Measurements from ENCODE around the gene MAPK1.
A peak's percentile ranks its signal among the peaks of the same experiment; 100 is the strongest.

MAPK1 gene

DNA sequence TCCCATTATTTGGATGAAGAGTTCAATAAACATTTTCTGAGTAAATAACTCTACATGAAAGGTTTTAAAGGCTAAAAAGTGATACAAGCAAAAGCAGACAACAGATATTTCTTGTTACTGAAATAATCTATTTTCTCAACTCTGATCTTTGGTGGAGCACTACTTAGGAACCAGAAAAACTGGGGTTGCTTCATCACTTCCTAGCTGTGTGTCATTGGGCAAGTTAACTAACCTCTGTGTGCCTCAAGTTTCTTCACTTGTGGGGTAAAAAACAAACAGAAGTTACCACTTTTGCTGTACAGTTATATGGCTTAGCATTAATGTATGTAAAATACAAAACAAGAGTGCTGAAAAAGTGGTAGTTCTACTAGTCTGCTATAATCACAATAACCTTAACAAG, 5.6 kb downstream of the MAPK1 start:
- Histone ChIP-seq H3K27me3 (ENCODE audit: control insufficient read depth in 5 of 5, insufficient read depth in 4 of 5, low read length in 5 of 5) (no peaks in the 10 kb centered on the region), H3K4me3 (ENCODE audit: low read depth in 1 of 5, low read length in 5 of 5) (no peak overlapping the region), H3K4me1 (ENCODE audit: control insufficient read depth in 5 of 5, insufficient read depth in 5 of 5, low read length in 5 of 5) (peaks cover 5 to 65% (median 51%) of the 10 kb centered on the region in 5 donors), H3K36me3 (ENCODE audit: control insufficient read depth in 5 of 5, insufficient read depth in 5 of 5, low read length in 5 of 5) (no peaks in the 10 kb centered on the region), H3K9me3 (ENCODE audit: control insufficient read depth in 5 of 5, low read length in 5 of 5) (no peaks in the 10 kb centered on the region), H3K27ac (ENCODE audit: low read depth, low read length) (no peak overlapping the region), H3K9ac (ENCODE audit: low read length in 5 of 5) (no peak overlapping the region)

DNA sequence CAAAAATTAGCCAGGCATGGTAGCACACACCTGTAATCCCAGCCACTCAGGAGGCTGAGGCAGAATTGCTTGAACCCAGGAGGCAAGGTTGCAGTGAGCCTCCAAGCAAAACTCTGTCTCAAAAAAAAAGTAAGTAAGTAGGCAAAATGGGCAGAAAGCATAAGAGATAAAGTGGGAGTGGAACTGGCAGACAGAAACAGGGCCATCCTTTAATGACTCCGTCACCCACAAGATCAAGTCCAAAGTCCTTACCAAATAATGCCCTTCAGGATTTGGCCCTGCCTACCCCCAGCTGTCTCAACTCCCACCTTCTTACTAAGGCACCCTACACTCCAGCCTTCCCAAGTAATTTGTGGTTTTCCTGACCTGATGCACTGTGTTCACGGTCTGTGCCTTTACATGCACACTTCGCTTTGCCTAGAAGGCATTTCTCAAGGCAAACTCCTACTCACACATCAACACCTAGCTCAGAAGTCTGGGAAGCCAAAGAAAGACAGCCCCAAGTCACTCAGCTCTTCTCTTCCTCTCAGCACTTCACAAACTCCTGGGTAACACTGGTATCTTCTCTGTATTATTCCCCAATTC, 6.1 kb downstream of the MAPK1 start:
- Histone ChIP-seq H3K27me3 (ENCODE audit: control insufficient read depth in 5 of 5, insufficient read depth in 4 of 5, low read length in 5 of 5) (no peaks in the 10 kb centered on the region), H3K9ac (ENCODE audit: low read length in 5 of 5) (no peak overlapping the region), H3K9me3 (ENCODE audit: control insufficient read depth in 5 of 5, low read length in 5 of 5) (no peaks in the 10 kb centered on the region), H3K4me1 (ENCODE audit: control insufficient read depth in 5 of 5, insufficient read depth in 5 of 5, low read length in 5 of 5) (peaks cover 5 to 65% (median 46%) of the 10 kb centered on the region in 5 donors), H3K4me3 (ENCODE audit: low read depth in 1 of 5, low read length in 5 of 5) (no peak overlapping the region), H3K36me3 (ENCODE audit: control insufficient read depth in 5 of 5, insufficient read depth in 5 of 5, low read length in 5 of 5) (no peaks in the 10 kb centered on the region), H3K27ac (ENCODE audit: low read depth, low read length) (no peak overlapping the region)

DNA sequence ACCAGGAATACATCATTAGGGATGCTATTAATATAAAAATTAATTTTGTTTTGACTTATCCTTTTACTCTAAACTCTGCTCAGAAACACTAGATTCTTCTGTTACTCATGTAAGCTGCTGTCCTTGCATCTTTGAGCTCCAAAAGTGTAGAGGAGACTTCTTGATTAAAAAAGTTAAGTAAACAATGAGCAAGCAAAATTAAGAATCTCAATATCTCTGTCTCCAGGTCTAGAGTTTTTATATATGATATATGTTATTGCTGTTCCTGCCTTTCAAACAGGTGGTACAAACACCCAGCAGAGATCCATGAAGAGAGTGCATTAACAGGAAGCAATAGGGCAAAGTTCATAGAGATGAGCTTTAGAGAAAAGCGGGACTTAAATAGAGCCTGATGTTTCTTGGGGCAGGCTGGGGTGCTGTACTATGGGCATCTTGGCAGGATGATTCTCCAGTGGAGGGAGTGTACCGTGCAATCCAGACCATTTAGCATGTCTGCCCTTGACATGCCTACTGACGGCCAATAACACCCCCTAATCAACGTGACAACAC, 6.9 kb downstream of the MAPK1 start:
- no peaks in the 10 kb centered on the region for H3K9me3 ChIP-seq (ENCODE audit: control insufficient read depth in 5 of 5, low read length in 5 of 5)
- no peak overlapping the region for H3K27ac ChIP-seq (ENCODE audit: low read depth, low read length)
- H3K9ac ChIP-seq (ENCODE audit: low read length in 5 of 5), result no peak overlapping the region
- no peaks in the 10 kb centered on the region for H3K27me3 ChIP-seq (ENCODE audit: control insufficient read depth in 5 of 5, insufficient read depth in 4 of 5, low read length in 5 of 5)
- no peaks in the 10 kb centered on the region for H3K36me3 ChIP-seq (ENCODE audit: control insufficient read depth in 5 of 5, insufficient read depth in 5 of 5, low read length in 5 of 5)
- peaks cover 5 to 65% (median 45%) of the 10 kb centered on the region in 5 donors for H3K4me1 ChIP-seq (ENCODE audit: control insufficient read depth in 5 of 5, insufficient read depth in 5 of 5, low read length in 5 of 5)
- no peak overlapping the region for H3K4me3 ChIP-seq (ENCODE audit: low read depth in 1 of 5, low read length in 5 of 5)

DNA sequence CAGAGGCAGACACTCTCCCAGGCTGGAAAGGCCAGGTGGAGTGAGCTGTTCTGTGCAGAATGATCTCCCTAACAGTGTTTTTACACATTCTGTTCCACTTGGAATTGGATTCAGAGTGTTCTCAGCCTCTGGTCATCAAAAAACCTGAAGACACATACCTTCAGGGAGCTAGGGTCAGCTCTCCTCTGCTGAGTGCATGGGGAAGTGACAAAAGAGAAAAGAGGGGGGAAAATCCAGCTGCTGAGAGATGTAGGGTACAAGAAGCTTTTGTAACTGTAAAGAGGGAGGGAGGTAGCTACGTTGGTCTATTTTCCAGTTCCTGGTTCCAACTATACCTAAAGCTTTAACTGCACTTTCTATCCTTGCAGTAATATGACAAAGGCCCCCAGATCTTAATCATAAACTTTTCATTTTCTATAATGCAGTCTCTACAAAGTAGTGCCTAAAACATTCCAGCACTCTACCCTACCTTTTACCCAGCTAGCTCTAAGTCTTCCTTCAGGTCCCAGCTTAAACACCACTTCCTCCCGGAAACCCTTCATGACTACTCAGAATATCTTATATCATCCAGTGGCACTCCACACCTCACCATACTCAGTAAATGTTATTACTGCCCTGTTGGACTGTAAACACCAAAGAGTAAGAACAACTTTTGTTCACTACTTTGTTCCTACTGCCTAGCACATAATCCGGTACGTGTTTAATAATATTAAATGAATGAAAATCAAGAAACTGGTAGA, 9.2 kb downstream of the MAPK1 start:
- H3K9ac ChIP-seq (ENCODE audit: low read length in 5 of 5), result peak overlapping the region in 2 of 5 donors; percentile 30 to 46
- H3K27me3 ChIP-seq (ENCODE audit: control insufficient read depth in 5 of 5, insufficient read depth in 4 of 5, low read length in 5 of 5), result no peaks in the 10 kb centered on the region
- peaks cover 0 to 53% (median 36%) of the 10 kb centered on the region in 5 donors for H3K4me1 ChIP-seq (ENCODE audit: control insufficient read depth in 5 of 5, insufficient read depth in 5 of 5, low read length in 5 of 5)
- no peaks in the 10 kb centered on the region for H3K9me3 ChIP-seq (ENCODE audit: control insufficient read depth in 5 of 5, low read length in 5 of 5)
- peak overlapping the region; percentile 67 for H3K27ac ChIP-seq (ENCODE audit: low read depth, low read length)
- H3K4me3 ChIP-seq (ENCODE audit: low read depth in 1 of 5, low read length in 5 of 5), result no peak overlapping the region
- H3K36me3 ChIP-seq (ENCODE audit: control insufficient read depth in 5 of 5, insufficient read depth in 5 of 5, low read length in 5 of 5), result no peaks in the 10 kb centered on the region

DNA sequence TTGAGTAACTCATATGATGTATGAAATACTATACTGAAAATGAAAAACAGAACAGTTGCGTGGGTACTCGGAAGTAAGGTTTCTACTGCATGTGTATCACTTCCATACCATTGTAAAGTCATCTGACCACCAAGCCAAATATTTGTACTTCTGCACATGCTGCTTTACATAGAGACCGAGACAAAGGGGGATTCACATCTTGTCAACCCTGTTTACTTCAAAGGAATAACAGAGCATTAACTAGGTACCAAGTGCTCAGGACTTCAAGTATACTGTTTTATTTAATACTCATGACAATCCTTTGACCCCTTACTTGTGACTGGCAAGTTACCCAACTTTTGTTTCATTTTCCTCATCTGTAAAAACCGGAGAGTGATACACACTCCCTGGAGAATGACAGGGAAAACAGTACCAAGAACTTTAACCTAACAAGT, 9.9 kb downstream of the MAPK1 start:
- Histone ChIP-seq H3K9ac (ENCODE audit: low read length in 5 of 5) (peak overlapping the region in 1 of 5 donors; percentile 46), H3K36me3 (ENCODE audit: control insufficient read depth in 5 of 5, insufficient read depth in 5 of 5, low read length in 5 of 5) (no peaks in the 10 kb centered on the region), H3K4me1 (ENCODE audit: control insufficient read depth in 5 of 5, insufficient read depth in 5 of 5, low read length in 5 of 5) (peaks cover 0 to 49% (median 36%) of the 10 kb centered on the region in 5 donors), H3K27me3 (ENCODE audit: control insufficient read depth in 5 of 5, insufficient read depth in 4 of 5, low read length in 5 of 5) (no peaks in the 10 kb centered on the region), H3K27ac (ENCODE audit: low read depth, low read length) (no peak overlapping the region), H3K9me3 (ENCODE audit: control insufficient read depth in 5 of 5, low read length in 5 of 5) (no peaks in the 10 kb centered on the region), H3K4me3 (ENCODE audit: low read depth in 1 of 5, low read length in 5 of 5) (no peak overlapping the region)

DNA sequence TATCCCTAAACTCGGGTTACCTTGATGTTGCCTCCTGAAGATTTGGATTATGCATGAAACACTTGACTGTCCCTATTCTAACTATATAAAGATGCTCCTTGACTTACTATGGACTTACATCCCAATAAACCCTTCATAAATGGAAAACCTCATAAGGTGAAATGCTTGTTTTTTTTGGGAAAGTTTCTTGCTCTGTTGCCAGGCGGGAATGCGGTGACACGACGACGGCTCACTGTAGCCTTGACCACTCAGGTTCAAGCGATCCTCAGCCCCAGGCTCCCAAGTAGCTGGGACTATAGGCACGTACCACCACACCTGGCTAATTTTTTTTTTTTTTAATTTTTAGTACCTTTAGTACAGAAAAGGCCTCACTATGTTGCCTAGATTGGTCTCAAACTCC, 10.6 kb downstream of the MAPK1 start:
- Histone ChIP-seq H3K4me1 (ENCODE audit: control insufficient read depth in 5 of 5, insufficient read depth in 5 of 5, low read length in 5 of 5) (peaks cover 0 to 49% (median 36%) of the 10 kb centered on the region in 5 donors), H3K27ac (ENCODE audit: low read depth, low read length) (no peak overlapping the region), H3K9me3 (ENCODE audit: control insufficient read depth in 5 of 5, low read length in 5 of 5) (no peaks in the 10 kb centered on the region), H3K36me3 (ENCODE audit: control insufficient read depth in 5 of 5, insufficient read depth in 5 of 5, low read length in 5 of 5) (no peaks in the 10 kb centered on the region), H3K9ac (ENCODE audit: low read length in 5 of 5) (no peak overlapping the region), H3K4me3 (ENCODE audit: low read depth in 1 of 5, low read length in 5 of 5) (no peak overlapping the region), H3K27me3 (ENCODE audit: control insufficient read depth in 5 of 5, insufficient read depth in 4 of 5, low read length in 5 of 5) (no peaks in the 10 kb centered on the region)

DNA sequence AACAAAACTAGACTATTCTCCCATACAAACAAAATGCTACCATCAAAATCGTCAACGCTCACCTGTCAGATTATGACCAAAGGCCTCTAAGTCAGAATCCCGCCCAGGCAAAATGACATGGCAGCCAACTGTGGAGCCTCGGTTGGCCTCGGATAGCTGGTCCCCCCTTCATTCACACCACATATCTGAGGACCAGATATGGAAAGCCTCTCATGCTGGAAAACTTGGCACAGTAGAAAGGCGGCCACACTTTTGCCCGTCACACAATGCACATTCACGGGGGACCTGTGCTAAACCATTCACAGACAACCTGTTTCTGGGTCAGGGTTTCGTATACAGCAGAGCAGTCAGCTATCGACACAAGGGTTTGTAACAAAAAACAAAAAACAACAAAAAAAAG, 11.2 kb downstream of the MAPK1 start:
- Histone ChIP-seq H3K9me3 (ENCODE audit: control insufficient read depth in 5 of 5, low read length in 5 of 5) (no peaks in the 10 kb centered on the region), H3K27me3 (ENCODE audit: control insufficient read depth in 5 of 5, insufficient read depth in 4 of 5, low read length in 5 of 5) (no peaks in the 10 kb centered on the region), H3K36me3 (ENCODE audit: control insufficient read depth in 5 of 5, insufficient read depth in 5 of 5, low read length in 5 of 5) (no peaks in the 10 kb centered on the region), H3K27ac (ENCODE audit: low read depth, low read length) (no peak overlapping the region), H3K4me1 (ENCODE audit: control insufficient read depth in 5 of 5, insufficient read depth in 5 of 5, low read length in 5 of 5) (peaks cover 0 to 45% (median 31%) of the 10 kb centered on the region in 5 donors), H3K4me3 (ENCODE audit: low read depth in 1 of 5, low read length in 5 of 5) (no peak overlapping the region), H3K9ac (ENCODE audit: low read length in 5 of 5) (no peak overlapping the region)

DNA sequence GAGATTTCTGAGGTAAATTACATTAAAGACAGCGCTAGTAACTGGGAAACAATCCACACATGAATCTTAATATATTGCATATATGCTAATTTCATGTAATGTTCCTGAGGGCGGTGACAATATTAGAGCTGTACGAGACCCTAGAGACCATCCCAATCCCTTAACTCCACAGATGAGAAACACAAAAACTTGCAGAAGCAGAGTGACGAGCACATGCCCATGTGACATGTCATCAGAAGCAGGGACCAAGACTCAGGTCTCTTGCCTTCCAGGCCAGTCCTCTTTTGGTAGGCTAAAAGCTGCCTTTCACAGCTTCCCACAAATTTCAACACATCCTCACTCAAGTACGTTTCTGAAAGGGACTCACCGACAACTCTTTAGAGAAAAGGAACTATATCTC, 11.8 kb downstream of the MAPK1 start:
- H3K27ac ChIP-seq (ENCODE audit: low read depth, low read length), result no peak overlapping the region
- peaks cover 0 to 42% (median 29%) of the 10 kb centered on the region in 5 donors for H3K4me1 ChIP-seq (ENCODE audit: control insufficient read depth in 5 of 5, insufficient read depth in 5 of 5, low read length in 5 of 5)
- H3K9ac ChIP-seq (ENCODE audit: low read length in 5 of 5), result no peak overlapping the region
- no peaks in the 10 kb centered on the region for H3K36me3 ChIP-seq (ENCODE audit: control insufficient read depth in 5 of 5, insufficient read depth in 5 of 5, low read length in 5 of 5)
- no peaks in the 10 kb centered on the region for H3K27me3 ChIP-seq (ENCODE audit: control insufficient read depth in 5 of 5, insufficient read depth in 4 of 5, low read length in 5 of 5)
- no peak overlapping the region for H3K4me3 ChIP-seq (ENCODE audit: low read depth in 1 of 5, low read length in 5 of 5)
- no peaks in the 10 kb centered on the region for H3K9me3 ChIP-seq (ENCODE audit: control insufficient read depth in 5 of 5, low read length in 5 of 5)

DNA sequence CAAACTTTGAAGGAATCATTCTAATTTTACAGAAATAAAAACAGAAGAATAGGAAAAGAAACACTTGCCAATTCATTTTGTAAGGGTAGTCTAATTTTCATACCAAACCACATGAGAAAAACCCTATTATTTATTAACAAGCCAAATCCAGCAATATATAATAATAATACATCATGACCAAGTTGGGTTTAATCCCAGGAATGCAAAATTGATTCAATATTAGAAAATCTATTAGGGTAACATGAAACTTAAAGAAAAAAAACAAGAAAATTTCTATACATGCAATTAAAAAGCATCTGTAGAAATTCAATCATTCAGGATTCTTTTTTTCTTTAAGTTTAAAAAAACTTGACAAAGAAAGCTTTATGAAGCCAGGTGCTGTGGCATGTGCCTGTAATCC, 16.8 kb downstream of the MAPK1 start:
- Histone ChIP-seq H3K4me1 (ENCODE audit: control insufficient read depth in 5 of 5, insufficient read depth in 5 of 5, low read length in 5 of 5) (peaks cover 0 to 24% (median 12%) of the 10 kb centered on the region in 5 donors), H3K27me3 (ENCODE audit: control insufficient read depth in 5 of 5, insufficient read depth in 4 of 5, low read length in 5 of 5) (no peaks in the 10 kb centered on the region), H3K36me3 (ENCODE audit: control insufficient read depth in 5 of 5, insufficient read depth in 5 of 5, low read length in 5 of 5) (no peaks in the 10 kb centered on the region), H3K9ac (ENCODE audit: low read length in 5 of 5) (no peak overlapping the region), H3K9me3 (ENCODE audit: control insufficient read depth in 5 of 5, low read length in 5 of 5) (no peaks in the 10 kb centered on the region), H3K4me3 (ENCODE audit: low read depth in 1 of 5, low read length in 5 of 5) (no peak overlapping the region), H3K27ac (ENCODE audit: low read depth, low read length) (no peak overlapping the region)

DNA sequence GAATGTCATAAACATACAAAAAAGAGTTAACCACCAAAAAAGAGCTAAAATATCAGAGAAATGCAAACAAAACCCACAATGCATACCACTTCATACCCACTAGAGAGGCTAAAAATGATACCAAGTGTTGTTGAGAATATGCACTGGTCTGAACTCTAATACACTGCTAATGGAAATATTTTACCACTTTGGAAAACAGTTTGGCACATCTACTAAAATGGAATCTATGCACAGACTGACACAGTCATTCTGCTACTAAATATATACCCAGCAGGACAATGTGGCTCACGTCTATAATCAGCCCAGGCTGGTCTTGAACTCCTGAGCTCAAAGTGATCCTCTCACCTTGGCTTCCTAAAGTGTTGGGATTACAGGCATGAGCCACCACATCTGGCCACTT, 18.0 kb downstream of the MAPK1 start:
- Histone ChIP-seq H3K36me3 (ENCODE audit: control insufficient read depth in 5 of 5, insufficient read depth in 5 of 5, low read length in 5 of 5) (no peaks in the 10 kb centered on the region), H3K4me1 (ENCODE audit: control insufficient read depth in 5 of 5, insufficient read depth in 5 of 5, low read length in 5 of 5) (peaks cover 0 to 17% (median 11%) of the 10 kb centered on the region in 5 donors), H3K4me3 (ENCODE audit: low read depth in 1 of 5, low read length in 5 of 5) (no peak overlapping the region), H3K9me3 (ENCODE audit: control insufficient read depth in 5 of 5, low read length in 5 of 5) (no peaks in the 10 kb centered on the region), H3K9ac (ENCODE audit: low read length in 5 of 5) (no peak overlapping the region), H3K27me3 (ENCODE audit: control insufficient read depth in 5 of 5, insufficient read depth in 4 of 5, low read length in 5 of 5) (no peaks in the 10 kb centered on the region), H3K27ac (ENCODE audit: low read depth, low read length) (no peak overlapping the region)

All from subcutaneous abdominal adipose tissue (tissue), 5 donors.